Brain microvascular endothelial cell (primary cell): ENCODE results near the gene DHX15.
"Not testable (repeated sequence)": the region's sequence is repeated elsewhere in the genome, so short reads cannot be mapped to it uniquely, and the experiment has no call there.

Experiments
- DNase-seq: peaks from one replicate; pipeline ENCODE4 v3.0.0-alpha.2; 2020
- H3K27ac ChIP-seq: fragments of 250-450 bp; sonication (Bioruptor Pico); 2 replicates; pipeline ENCODE4 v1.5.1; 2020; ENCODE audit warnings: mild to moderate bottlenecking, moderate library complexity
- H3K27me3 ChIP-seq: fragments of 250-450 bp; sonication (Bioruptor Pico); replicated peaks from 2 replicates; pipeline ENCODE4 v1.5.1; 2020; ENCODE audit warnings: mild to moderate bottlenecking
- H3K36me3 ChIP-seq: fragments of 250-450 bp; sonication (Bioruptor Pico); replicated peaks from 2 replicates; pipeline ENCODE4 v1.5.1; 2020; ENCODE audit warnings: mild to moderate bottlenecking
- H3K4me3 ChIP-seq: 2 replicates; pipeline ENCODE4 v1.5.1; 2011; ENCODE audit warnings: low read depth, mild to moderate bottlenecking, control low read depth, low read length, moderate library complexity
- CTCF ChIP-seq: IDR thresholded peaks from 2 replicates; pipeline ENCODE4 v1.5.1; 2011; ENCODE audit warnings: low read depth, mild to moderate bottlenecking, moderate library complexity, low read length, control low read depth, inconsistent platforms; ENCODE audit errors: missing control alignments
- in situ Hi-C: cut with HindIII; loops from 2 replicates; pipeline ENCODE4 v1.10.0; 2017; ENCODE audit warnings: low sequenced_read_pairs, low pct_ligation_motif_present

The DHX15 gene

GRCh38 chr4:24511371-24512063, 72.8 kb downstream of the DHX15 start:
- Histone ChIP-seq H3K27me3 (no peaks in the 10 kb centered on the region), H3K27ac (no peak overlapping the region), H3K4me3 (no peak overlapping the region), H3K36me3 (no peaks in the 10 kb centered on the region)
- TF ChIP-seq CTCF, result no peak
- DNase-seq, result no peak
- in situ Hi-C loops, result no loop called here

- Histone ChIP-seq H3K27ac (no peak overlapping the region), H3K27me3 (no peaks in the 10 kb centered on the region), H3K4me3 (no peak overlapping the region), H3K36me3 (no peaks in the 10 kb centered on the region)
- no peak for DNase-seq
- TF ChIP-seq CTCF, result no peak
- in situ Hi-C loops, result no loop called here
Measured at GRCh38 chr4:24510091-24510490, 74.3 kb downstream of the DHX15 start.

- H3K27ac ChIP-seq, result no peak overlapping the region
- in situ Hi-C loops, result no loop called here
- no peak for DNase-seq
- H3K27me3 ChIP-seq, result no peaks in the 10 kb centered on the region
- no peak for TF ChIP-seq CTCF
- H3K36me3 ChIP-seq, result no peaks in the 10 kb centered on the region
- H3K4me3 ChIP-seq, result no peak overlapping the region
Measured at GRCh38 chr4:24508541-24508940, 75.8 kb downstream of the DHX15 start.

GRCh38 chr4:24507439-24507838, 76.9 kb downstream of the DHX15 start:
- no peak overlapping the region for H3K27ac ChIP-seq
- H3K4me3 ChIP-seq, result no peak overlapping the region
- TF ChIP-seq CTCF, result no peak
- in situ Hi-C loops, result no loop called here
- H3K36me3 ChIP-seq, result no peaks in the 10 kb centered on the region
- no peak for DNase-seq
- H3K27me3 ChIP-seq, result no peaks in the 10 kb centered on the region

GRCh38 chr4:24503090-24503489, 81.3 kb downstream of the DHX15 start:
- H3K27me3 ChIP-seq, H3K27ac ChIP-seq, in situ Hi-C loops, H3K36me3 ChIP-seq, DNase-seq, H3K4me3 ChIP-seq: not testable (repeated sequence)

GRCh38 chr4:24497221-24497620, 87.1 kb downstream of the DHX15 start:
- H3K27me3 ChIP-seq, result no peaks in the 10 kb centered on the region
- in situ Hi-C loops, result no loop called here
- DNase-seq, result no peak
- H3K27ac ChIP-seq, result no peak overlapping the region
- no peak overlapping the region for H3K4me3 ChIP-seq
- H3K36me3 ChIP-seq, result no peaks in the 10 kb centered on the region
- TF ChIP-seq CTCF, result no peak
